Measurements from ENCODE around the gene RBAK. TPM values are rescaled to one million over a fixed set of nuclear protein-coding genes. Genes with fewer than 3 reads are reported as not detected.

The RBAK gene
- total RNA-seq, 4 donors from 2014 or later, result 7.6 to 12.0 (median 9.7) TPM

- intact Hi-C loops (cut with DNase I; ENCODE audit: low total_unique reads), result no loop called here
- peak in 1 of 2 donors; percentile 37 for DNase-seq (ENCODE audit: low spot score in 2 of 2)
- no peak overlapping the region for H3K4me3 ChIP-seq (ENCODE audit: low read depth, poor library complexity, severe bottlenecking)
- TF ChIP-seq POLR2A (IDR thresholded peaks at IDR 0.05), result no peak
- TF ChIP-seq, protein P1, sequence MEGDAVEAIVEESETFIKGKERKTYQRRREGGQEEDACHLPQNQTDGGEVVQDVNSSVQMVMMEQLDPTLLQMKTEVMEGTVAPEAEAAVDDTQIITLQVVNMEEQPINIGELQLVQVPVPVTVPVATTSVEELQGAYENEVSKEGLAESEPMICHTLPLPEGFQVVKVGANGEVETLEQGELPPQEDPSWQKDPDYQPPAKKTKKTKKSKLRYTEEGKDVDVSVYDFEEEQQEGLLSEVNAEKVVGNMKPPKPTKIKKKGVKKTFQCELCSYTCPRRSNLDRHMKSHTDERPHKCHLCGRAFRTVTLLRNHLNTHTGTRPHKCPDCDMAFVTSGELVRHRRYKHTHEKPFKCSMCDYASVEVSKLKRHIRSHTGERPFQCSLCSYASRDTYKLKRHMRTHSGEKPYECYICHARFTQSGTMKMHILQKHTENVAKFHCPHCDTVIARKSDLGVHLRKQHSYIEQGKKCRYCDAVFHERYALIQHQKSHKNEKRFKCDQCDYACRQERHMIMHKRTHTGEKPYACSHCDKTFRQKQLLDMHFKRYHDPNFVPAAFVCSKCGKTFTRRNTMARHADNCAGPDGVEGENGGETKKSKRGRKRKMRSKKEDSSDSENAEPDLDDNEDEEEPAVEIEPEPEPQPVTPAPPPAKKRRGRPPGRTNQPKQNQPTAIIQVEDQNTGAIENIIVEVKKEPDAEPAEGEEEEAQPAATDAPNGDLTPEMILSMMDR (IDR thresholded peaks at IDR 0.05), result no peak
- 52 to 56% methylated on average over 8 of the region's 8 CpGs for WGBS, 2 donors
These were observed 43.2 kb downstream of the RBAK start for GRCh38 chr7:5088906-5089305.

GRCh38 chr7:5093948-5094347 lies 48.3 kb downstream of the RBAK start:
- intact Hi-C loops (cut with DNase I; ENCODE audit: low total_unique reads), result no loop called here
- 66 to 78% methylated on average over 5 of the region's 5 CpGs for WGBS, 2 donors
- DNase-seq (ENCODE audit: low spot score in 2 of 2), result no peak
- no peak for TF ChIP-seq POLR2A (IDR thresholded peaks at IDR 0.05)
- TF ChIP-seq, protein P1 (IDR thresholded peaks at IDR 0.05), result no peak
- H3K4me3 ChIP-seq (ENCODE audit: low read depth, poor library complexity, severe bottlenecking), result no peak overlapping the region

DNA sequence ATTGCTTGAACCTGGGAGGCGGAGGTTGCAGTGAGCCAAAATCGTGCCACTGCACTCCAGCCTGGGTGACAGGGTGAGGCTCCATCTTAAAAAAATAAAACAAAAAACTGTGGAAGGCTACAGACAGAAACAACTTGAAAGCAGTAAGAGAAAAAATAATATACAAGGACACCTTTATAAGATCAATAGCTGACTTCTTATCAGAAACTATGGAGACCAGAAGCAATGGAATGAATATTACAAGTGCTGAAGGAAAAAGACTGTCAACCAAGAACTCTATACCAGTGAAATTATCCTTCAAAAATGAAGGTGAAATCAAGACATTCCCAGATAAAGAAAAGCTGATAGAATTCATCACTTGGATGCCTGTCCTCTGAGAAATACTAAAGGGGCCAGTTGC lies 49.0 kb downstream of the RBAK start:
- DNase-seq (ENCODE audit: low spot score in 2 of 2), result no peak
- WGBS, 2 donors, result 90 to 93% methylated on average over 2 of the region's 2 CpGs
- TF ChIP-seq, protein P1 (IDR thresholded peaks at IDR 0.05), result no peak
- no peak for TF ChIP-seq POLR2A (IDR thresholded peaks at IDR 0.05)
- no peak overlapping the region for H3K4me3 ChIP-seq (ENCODE audit: low read depth, poor library complexity, severe bottlenecking)
- intact Hi-C loops (cut with DNase I; ENCODE audit: low total_unique reads), result no loop called here

DNA sequence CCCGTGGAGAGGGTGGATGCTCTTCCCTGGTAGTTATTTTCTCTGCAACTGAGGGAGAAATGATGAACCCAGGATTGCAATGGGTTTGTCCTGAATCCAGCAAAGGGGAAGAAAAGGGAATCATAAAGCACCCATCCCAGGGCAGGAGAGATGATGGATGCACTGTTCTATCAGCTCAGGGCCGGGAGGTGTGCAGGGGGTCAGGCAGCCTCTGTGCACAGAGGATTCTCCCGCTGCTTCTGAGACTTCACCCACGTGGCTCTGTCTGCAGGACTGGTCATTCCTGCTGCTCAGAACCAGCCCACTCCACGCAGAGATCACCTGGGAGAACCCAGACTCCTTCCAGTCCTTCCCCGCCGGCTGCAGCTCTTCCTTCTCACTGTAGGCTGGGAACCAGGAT lies 70.7 kb downstream of the RBAK start:
- TF ChIP-seq, protein P1 (IDR thresholded peaks at IDR 0.05), result no peak
- TF ChIP-seq POLR2A (IDR thresholded peaks at IDR 0.05), result no peak
- WGBS, 2 donors, result 52 to 58% methylated on average over 7 of the region's 7 CpGs
- intact Hi-C loops (cut with DNase I; ENCODE audit: low total_unique reads), result no loop called here
- H3K4me3 ChIP-seq (ENCODE audit: low read depth, poor library complexity, severe bottlenecking), result no peak overlapping the region
- DNase-seq (ENCODE audit: low spot score in 2 of 2), result no peak

DNA sequence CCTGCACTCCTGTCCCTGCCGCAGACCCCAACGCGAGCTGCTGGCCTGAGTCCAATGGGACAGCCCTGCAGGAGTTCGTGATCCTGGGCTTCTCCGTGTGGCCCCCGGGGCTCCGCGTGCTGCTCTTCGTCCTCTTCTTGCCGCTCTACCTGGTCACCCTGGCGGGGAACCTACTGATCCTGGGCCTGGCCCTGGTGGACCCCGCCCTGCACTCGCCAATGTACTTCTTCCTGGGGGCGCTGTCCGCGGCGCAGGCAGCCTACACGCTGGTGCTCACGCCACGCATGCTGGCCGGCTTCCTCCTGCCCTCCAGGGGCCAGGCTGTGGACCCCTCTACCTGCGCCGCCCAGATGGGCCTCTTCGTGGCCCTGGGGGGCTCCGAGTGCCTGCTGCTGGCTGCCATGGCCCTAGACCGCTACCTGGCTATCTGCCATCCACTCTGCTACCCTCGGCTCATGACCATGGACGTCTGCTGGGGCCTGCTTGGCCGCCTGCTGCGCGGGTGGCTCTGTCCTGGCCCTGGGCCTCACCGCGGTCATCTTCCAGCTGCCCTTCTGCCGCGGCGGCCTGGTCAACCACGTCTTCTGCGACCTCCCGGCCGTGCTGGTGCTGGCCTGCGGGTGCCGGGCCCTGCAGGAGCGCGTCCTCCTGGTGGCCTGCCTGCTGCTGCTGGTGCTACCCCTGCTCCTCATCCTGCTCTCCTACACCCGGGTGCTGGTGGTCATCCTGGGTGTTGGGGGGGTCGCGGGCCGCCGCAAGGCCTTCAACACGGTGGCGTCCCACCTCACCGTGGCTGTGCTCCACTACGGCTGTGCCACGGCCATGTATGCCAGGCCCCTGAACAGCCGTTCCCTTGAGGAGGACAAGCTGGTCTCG lies 71.7 kb downstream of the RBAK start:
- no peak overlapping the region for H3K4me3 ChIP-seq (ENCODE audit: low read depth, poor library complexity, severe bottlenecking)
- intact Hi-C loops (cut with DNase I; ENCODE audit: low total_unique reads), result no loop called here
- 88 to 90% methylated on average over 54 to 56 of the region's 56 CpGs for WGBS, 2 donors
- DNase-seq (ENCODE audit: low spot score in 2 of 2), result no peak
- TF ChIP-seq POLR2A (IDR thresholded peaks at IDR 0.05), result no peak
- TF ChIP-seq, protein P1 (IDR thresholded peaks at IDR 0.05), result no peak

Other genes starting within 250 kb of the RBAK start
- gene PAPOLB, start 183.8 kb upstream of the RBAK start, total RNA-seq, result under 1 TPM in 1 of 4 donors, not detected in 3; 0.08 TPM
- 1 to 10 TPM; 1.5 to 2.6 (median 2.1) TPM for gene RADIL, start 162.1 kb upstream of the RBAK start, total RNA-seq
- gene MMD2, start 86.7 kb upstream of the RBAK start, total RNA-seq, result not detected
- 100 to 1,000 TPM in 3 of 4 donors, 10 to 100 TPM in 1; 94.1 to 120 (median 108) TPM for gene WIPI2, start 144.4 kb downstream of the RBAK start, total RNA-seq
- 1 to 10 TPM; 1.5 to 8.9 (median 3.6) TPM for gene SLC29A4, start 237.1 kb downstream of the RBAK start, total RNA-seq